ENCODE results near the gene RAB10. TPM values are rescaled to one million over a fixed set of nuclear protein-coding genes. Genes with fewer than 3 reads are reported as not detected.

RAB10 gene
- total and polyA plus RNA-seq, 5 donors from 2014 or later: 40.8 to 132 (median 112) TPM

- Histone ChIP-seq H3K36me3 (ENCODE audit: control insufficient read depth, insufficient read depth, low read length) (peaks cover 5% of the 10 kb centered on the region), H3K4me3 (ENCODE audit: low read depth, low read length) (peak overlapping the region; percentile 39), H3K9me3 (ENCODE audit: control insufficient read depth in 2 of 2, low read length in 2 of 2) (no peaks in the 10 kb centered on the region), H3K4me1 (ENCODE audit: control insufficient read depth, insufficient read depth, low read length, poor library complexity, severe bottlenecking) (peaks cover 30% of the 10 kb centered on the region), H3K27ac (ENCODE audit: insufficient read depth, low read length, poor library complexity, severe bottlenecking) (peak overlapping the region; percentile 72), H3K27me3 (ENCODE audit: control insufficient read depth, insufficient read depth, low read length) (no peaks in the 10 kb centered on the region)
- DNase-seq (peak in 1 of 3 donors; percentile 22), ATAC-seq (ENCODE audit: low read depth in 2 of 2) (no peak)
- no peaks in the 10 kb centered on the region for H3K27me3 Mint-ChIP-seq
- peak overlapping the region; percentile 36 to 70 (median 53) for H3K4me3 Mint-ChIP-seq
- peaks cover 29 to 61% (median 41%) of the 10 kb centered on the region in 4 donors for H3K4me1 Mint-ChIP-seq
- H3K9me3 Mint-ChIP-seq: no peaks in the 10 kb centered on the region
- peaks cover 21% of the 10 kb centered on the region for H3K36me3 Mint-ChIP-seq
- peak overlapping the region; percentile 52 to 84 (median 59) for H3K27ac Mint-ChIP-seq
These were observed 33.5 kb downstream of the RAB10 start for GRCh38 chr2:26067186-26067974.

- Mint-ChIP-seq H3K4me3 (peak overlapping the region; percentile 36 to 70 (median 53)), H3K27me3 (no peaks in the 10 kb centered on the region), H3K9me3 (no peaks in the 10 kb centered on the region), H3K36me3 (peaks cover 21% of the 10 kb centered on the region), H3K4me1 (peaks cover 32 to 64% (median 44%) of the 10 kb centered on the region in 4 donors), H3K27ac (peak overlapping the region; percentile 6 to 59 (median 52))
- peaks cover 30% of the 10 kb centered on the region for H3K4me1 ChIP-seq (ENCODE audit: control insufficient read depth, insufficient read depth, low read length, poor library complexity, severe bottlenecking)
- peak in 1 of 3 donors; percentile 56 for DNase-seq
- H3K27me3 ChIP-seq (ENCODE audit: control insufficient read depth, insufficient read depth, low read length): no peaks in the 10 kb centered on the region
- peak overlapping the region; percentile 39 for H3K4me3 ChIP-seq (ENCODE audit: low read depth, low read length)
- peak overlapping the region; percentile 72 for H3K27ac ChIP-seq (ENCODE audit: insufficient read depth, low read length, poor library complexity, severe bottlenecking)
- H3K9me3 ChIP-seq (ENCODE audit: control insufficient read depth in 2 of 2, low read length in 2 of 2): no peaks in the 10 kb centered on the region
- no peak for ATAC-seq (ENCODE audit: low read depth in 2 of 2)
- peaks cover 5% of the 10 kb centered on the region for H3K36me3 ChIP-seq (ENCODE audit: control insufficient read depth, insufficient read depth, low read length)
These were observed 34.2 kb downstream of the RAB10 start for GRCh38 chr2:26067980-26068507.

- Histone ChIP-seq H3K9me3 (ENCODE audit: control insufficient read depth in 2 of 2, low read length in 2 of 2) (no peaks in the 10 kb centered on the region), H3K27ac (ENCODE audit: insufficient read depth, low read length, poor library complexity, severe bottlenecking) (peak overlapping the region; percentile 72), H3K4me1 (ENCODE audit: control insufficient read depth, insufficient read depth, low read length, poor library complexity, severe bottlenecking) (peaks cover 30% of the 10 kb centered on the region), H3K27me3 (ENCODE audit: control insufficient read depth, insufficient read depth, low read length) (no peaks in the 10 kb centered on the region), H3K36me3 (ENCODE audit: control insufficient read depth, insufficient read depth, low read length) (peaks cover 5% of the 10 kb centered on the region), H3K4me3 (ENCODE audit: low read depth, low read length) (peak overlapping the region; percentile 39)
- Mint-ChIP-seq H3K36me3 (peaks cover 17% of the 10 kb centered on the region), H3K4me1 (peaks cover 38 to 68% (median 48%) of the 10 kb centered on the region in 4 donors), H3K9me3 (no peaks in the 10 kb centered on the region), H3K4me3 (peak overlapping the region; percentile 3 to 70 (median 24)), H3K27ac (peak overlapping the region in 2 of 3 donors; percentile 6 to 59), H3K27me3 (no peaks in the 10 kb centered on the region)
- peak; percentile 34 to 93 (median 66) for DNase-seq
- peak; percentile 94 to 98 for ATAC-seq (ENCODE audit: low read depth in 2 of 2)
These were observed 34.9 kb downstream of the RAB10 start for GRCh38 chr2:26068602-26069298.

GRCh38 chr2:26070730-26071129, 36.8 kb downstream of the RAB10 start:
- H3K4me1 ChIP-seq (ENCODE audit: control insufficient read depth, insufficient read depth, low read length, poor library complexity, severe bottlenecking): peaks cover 30% of the 10 kb centered on the region
- no peaks in the 10 kb centered on the region for H3K36me3 ChIP-seq (ENCODE audit: control insufficient read depth, insufficient read depth, low read length)
- no peaks in the 10 kb centered on the region for H3K9me3 Mint-ChIP-seq
- H3K36me3 Mint-ChIP-seq: peaks cover 14% of the 10 kb centered on the region
- no peak overlapping the region for H3K27ac ChIP-seq (ENCODE audit: insufficient read depth, low read length, poor library complexity, severe bottlenecking)
- H3K4me3 ChIP-seq (ENCODE audit: low read depth, low read length): no peak overlapping the region
- no peak overlapping the region for H3K27ac Mint-ChIP-seq
- H3K9me3 ChIP-seq (ENCODE audit: control insufficient read depth in 2 of 2, low read length in 2 of 2): no peaks in the 10 kb centered on the region
- no peak for ATAC-seq (ENCODE audit: low read depth in 2 of 2)
- DNase-seq: no peak
- no peaks in the 10 kb centered on the region for H3K27me3 ChIP-seq (ENCODE audit: control insufficient read depth, insufficient read depth, low read length)
- no peaks in the 10 kb centered on the region for H3K27me3 Mint-ChIP-seq
- no peak overlapping the region for H3K4me3 Mint-ChIP-seq
- peaks cover 50 to 71% (median 60%) of the 10 kb centered on the region in 4 donors for H3K4me1 Mint-ChIP-seq

- Mint-ChIP-seq H3K36me3 (peaks cover 5% of the 10 kb centered on the region), H3K9me3 (no peaks in the 10 kb centered on the region), H3K4me1 (peaks cover 35 to 63% (median 48%) of the 10 kb centered on the region in 4 donors), H3K27ac (peak overlapping the region; percentile 12 to 67 (median 28)), H3K4me3 (no peak overlapping the region), H3K27me3 (no peaks in the 10 kb centered on the region)
- Histone ChIP-seq H3K4me3 (ENCODE audit: low read depth, low read length) (no peak overlapping the region), H3K4me1 (ENCODE audit: control insufficient read depth, insufficient read depth, low read length, poor library complexity, severe bottlenecking) (peaks cover 20% of the 10 kb centered on the region), H3K36me3 (ENCODE audit: control insufficient read depth, insufficient read depth, low read length) (no peaks in the 10 kb centered on the region), H3K27ac (ENCODE audit: insufficient read depth, low read length, poor library complexity, severe bottlenecking) (no peak overlapping the region), H3K9me3 (ENCODE audit: control insufficient read depth in 2 of 2, low read length in 2 of 2) (no peaks in the 10 kb centered on the region), H3K27me3 (ENCODE audit: control insufficient read depth, insufficient read depth, low read length) (no peaks in the 10 kb centered on the region)
- DNase-seq (no peak), ATAC-seq (ENCODE audit: low read depth in 2 of 2) (no peak)
These were observed 39.3 kb downstream of the RAB10 start for GRCh38 chr2:26072925-26073768.

GRCh38 chr2:26073830-26074229, 39.9 kb downstream of the RAB10 start:
- H3K4me1 ChIP-seq (ENCODE audit: control insufficient read depth, insufficient read depth, low read length, poor library complexity, severe bottlenecking): peaks cover 13% of the 10 kb centered on the region
- H3K36me3 ChIP-seq (ENCODE audit: control insufficient read depth, insufficient read depth, low read length): no peaks in the 10 kb centered on the region
- no peak for DNase-seq
- H3K27ac ChIP-seq (ENCODE audit: insufficient read depth, low read length, poor library complexity, severe bottlenecking): no peak overlapping the region
- no peak for ATAC-seq (ENCODE audit: low read depth in 2 of 2)
- H3K36me3 Mint-ChIP-seq: peaks cover 10% of the 10 kb centered on the region
- no peak overlapping the region for H3K4me3 Mint-ChIP-seq
- H3K27me3 ChIP-seq (ENCODE audit: control insufficient read depth, insufficient read depth, low read length): no peaks in the 10 kb centered on the region
- H3K4me3 ChIP-seq (ENCODE audit: low read depth, low read length): no peak overlapping the region
- H3K9me3 ChIP-seq (ENCODE audit: control insufficient read depth in 2 of 2, low read length in 2 of 2): no peaks in the 10 kb centered on the region
- H3K27me3 Mint-ChIP-seq: no peaks in the 10 kb centered on the region
- no peaks in the 10 kb centered on the region for H3K9me3 Mint-ChIP-seq
- peaks cover 33 to 63% (median 49%) of the 10 kb centered on the region in 4 donors for H3K4me1 Mint-ChIP-seq
- H3K27ac Mint-ChIP-seq: peak overlapping the region in 2 of 3 donors; percentile 12 to 28

DNA sequence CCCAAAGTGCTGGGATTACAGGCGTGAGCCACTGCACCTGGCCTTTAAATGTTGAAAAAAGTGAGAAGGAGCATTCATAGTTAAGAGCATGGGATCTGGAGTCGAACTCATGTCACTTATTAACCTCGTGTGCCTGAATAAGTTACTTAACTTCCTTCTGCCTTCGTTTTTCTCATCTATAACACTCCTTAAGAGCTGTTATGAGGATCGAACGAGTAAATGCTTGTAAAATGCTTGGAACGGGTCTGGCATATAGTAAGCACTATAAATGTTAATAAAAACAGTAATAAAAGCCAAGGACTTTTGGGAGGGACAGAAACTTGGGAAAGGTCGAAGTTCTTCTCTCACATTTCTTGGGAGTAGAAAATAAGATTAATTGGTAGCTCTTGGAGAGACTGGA, 40.8 kb downstream of the RAB10 start:
- H3K4me1 Mint-ChIP-seq: peaks cover 36 to 57% (median 46%) of the 10 kb centered on the region in 4 donors
- H3K27ac Mint-ChIP-seq: peak overlapping the region in 1 of 3 donors; percentile 60
- DNase-seq: no peak
- no peaks in the 10 kb centered on the region for H3K27me3 Mint-ChIP-seq
- Histone ChIP-seq H3K36me3 (ENCODE audit: control insufficient read depth, insufficient read depth, low read length) (no peaks in the 10 kb centered on the region), H3K27ac (ENCODE audit: insufficient read depth, low read length, poor library complexity, severe bottlenecking) (no peak overlapping the region), H3K9me3 (ENCODE audit: control insufficient read depth in 2 of 2, low read length in 2 of 2) (no peaks in the 10 kb centered on the region), H3K27me3 (ENCODE audit: control insufficient read depth, insufficient read depth, low read length) (no peaks in the 10 kb centered on the region), H3K4me3 (ENCODE audit: low read depth, low read length) (no peak overlapping the region), H3K4me1 (ENCODE audit: control insufficient read depth, insufficient read depth, low read length, poor library complexity, severe bottlenecking) (peaks cover 4% of the 10 kb centered on the region)
- peaks cover 0 to 4% (median 0%) of the 10 kb centered on the region in 7 donors for H3K9me3 Mint-ChIP-seq
- ATAC-seq (ENCODE audit: low read depth in 2 of 2): no peak
- H3K36me3 Mint-ChIP-seq: peaks cover 10% of the 10 kb centered on the region
- H3K4me3 Mint-ChIP-seq: no peak overlapping the region

Measured in CD4-positive, CD25-positive, alpha-beta regulatory T cell (primary cell).